GM12872 (cell line): ENCODE measurements around the gene UBL7.

Source experiments
- CTCF ChIP-seq: IDR thresholded peaks from 3 replicates; pipeline ENCODE4 v1.5.1; 2011; ENCODE audit warnings: low read depth, mild to moderate bottlenecking, low read length, moderate library complexity; ENCODE audit not compliant: insufficient read depth

UBL7 gene

GRCh38 chr15:74409225-74409624 lies 51.7 kb downstream of the UBL7 start:
- TF ChIP-seq CTCF: no peak

- TF ChIP-seq CTCF: no peak
These were observed 52.1 kb downstream of the UBL7 start for GRCh38 chr15:74408815-74409214.

- TF ChIP-seq CTCF: no peak
These were observed 52.6 kb downstream of the UBL7 start for GRCh38 chr15:74408385-74408784.

GRCh38 chr15:74406992-74407705 lies 53.8 kb downstream of the UBL7 start:
- no peak for TF ChIP-seq CTCF

GRCh38 chr15:74406517-74406916 lies 54.4 kb downstream of the UBL7 start:
- no peak for TF ChIP-seq CTCF

GRCh38 chr15:74405823-74406222 lies 55.1 kb downstream of the UBL7 start:
- no peak for TF ChIP-seq CTCF

GRCh38 chr15:74403991-74404563 lies 56.9 kb downstream of the UBL7 start:
- no peak for TF ChIP-seq CTCF
